DOHH2 (cell line): ENCODE data around the gene ALDH1B1.

Source experiments
- CTCF ChIP-seq: fragments of 200-600 bp; sonication (generic); IDR thresholded peaks from one replicate; pipeline ENCODE4 v1.5.1; 2014; ENCODE audit warnings: antibody characterized with exemption, mild to moderate bottlenecking, low read depth, low read length; ENCODE audit not compliant: poor library complexity, severe bottlenecking
- EZH2phosphoT487 ChIP-seq: fragments of 200-600 bp; sonication (generic); IDR thresholded peaks from 2 replicates; pipeline ENCODE4 v1.6.1; 2017; ENCODE audit warnings: borderline replicate concordance, mild to moderate bottlenecking, antibody characterized with exemption, low read length, moderate library complexity, mixed read lengths

DNA sequence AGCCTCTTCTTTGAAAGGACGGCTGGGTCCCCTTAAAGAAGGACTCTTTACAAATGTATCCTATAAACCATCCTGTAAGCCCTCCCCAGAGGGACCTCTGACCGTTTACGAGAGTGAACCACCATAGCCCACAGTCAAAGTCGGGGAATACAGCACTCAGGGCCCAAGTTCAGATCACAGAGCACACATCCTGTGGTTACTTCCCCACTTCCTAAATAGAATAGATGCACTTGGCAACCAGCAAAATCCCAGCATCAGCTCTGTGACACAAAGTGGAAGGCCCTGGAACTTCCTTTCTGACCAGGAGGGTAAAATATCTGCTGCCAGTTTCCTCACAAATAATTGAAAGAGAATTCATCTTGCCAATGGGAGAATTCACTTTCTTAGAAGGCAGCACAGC, 38.6 kb downstream of the ALDH1B1 start:
- TF ChIP-seq CTCF (no peak), EZH2phosphoT487 (no peak)
